DMS 273 (cell line): ENCODE measurements around the gene PDZD11.
"Not testable (repeated sequence)": the region's sequence is repeated elsewhere in the genome, so short reads cannot be mapped to it uniquely, and the experiment has no call there.

Experiments used
- DNase-seq: peaks from one replicate; lab custom pipeline; 2025; ENCODE audit not compliant: unreplicated experiment; lab: John Stamatoyannopoulos, UW

Gene PDZD11, protein sequence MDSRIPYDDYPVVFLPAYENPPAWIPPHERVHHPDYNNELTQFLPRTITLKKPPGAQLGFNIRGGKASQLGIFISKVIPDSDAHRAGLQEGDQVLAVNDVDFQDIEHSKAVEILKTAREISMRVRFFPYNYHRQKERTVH

DNA sequence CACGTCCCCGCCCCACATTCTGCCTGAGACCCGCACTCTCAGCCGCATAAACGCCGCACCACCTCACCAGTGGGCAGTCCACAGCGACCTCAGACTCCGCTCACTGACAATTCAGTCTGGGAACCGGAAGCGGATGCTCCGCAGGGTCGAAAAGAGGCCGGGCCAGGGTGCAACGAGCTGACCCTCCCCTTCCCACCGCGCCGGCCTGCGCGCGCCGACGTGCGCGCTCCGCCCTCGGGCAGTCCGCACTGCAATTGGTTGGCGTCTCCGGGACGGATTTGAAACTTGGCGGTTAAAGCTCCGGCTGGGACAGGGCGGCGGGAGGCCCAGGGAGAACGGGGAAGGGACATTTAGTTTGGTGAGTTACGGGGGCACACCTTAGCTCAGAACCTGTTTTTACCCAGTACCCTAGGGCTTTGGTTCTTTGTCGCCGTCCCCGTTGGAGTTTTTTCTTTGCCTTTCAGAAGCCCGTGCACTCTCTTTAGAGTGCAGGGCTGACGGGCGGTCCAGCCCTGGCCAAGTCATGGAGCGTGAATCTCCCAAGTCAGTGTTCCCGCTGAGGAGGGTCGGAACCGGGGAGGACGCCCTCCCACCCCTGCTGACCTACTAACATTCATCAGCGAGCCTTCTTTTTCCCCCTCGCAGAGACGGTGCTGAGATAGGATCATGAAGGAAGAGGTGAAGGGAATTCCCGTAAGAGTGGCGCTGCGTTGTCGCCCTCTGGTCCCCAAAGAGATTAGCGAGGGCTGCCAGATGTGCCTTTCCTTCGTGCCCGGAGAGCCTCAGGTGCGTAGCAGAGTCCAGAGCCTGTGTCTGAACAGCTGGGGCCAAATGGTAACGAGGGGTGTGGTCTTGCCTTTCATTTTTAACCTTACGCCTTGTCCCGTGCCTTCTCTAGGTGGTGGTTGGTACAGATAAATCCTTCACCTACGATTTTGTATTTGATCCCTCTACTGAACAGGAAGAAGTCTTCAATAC, at the start of gene PDZD11, which contains the start of gene KIF4A:
Gene PDZD11 (minus strand): TSS at position 135 of the 978 bp plus-strand sequence. CDS start 586 bp downstream, outside the sequence.
Gene KIF4A (plus strand): TSS at position 312 of the 978 bp plus-strand sequence. CDS start 355 bp downstream, at position 667.
- DNase-seq: peak; percentile 93

DNA sequence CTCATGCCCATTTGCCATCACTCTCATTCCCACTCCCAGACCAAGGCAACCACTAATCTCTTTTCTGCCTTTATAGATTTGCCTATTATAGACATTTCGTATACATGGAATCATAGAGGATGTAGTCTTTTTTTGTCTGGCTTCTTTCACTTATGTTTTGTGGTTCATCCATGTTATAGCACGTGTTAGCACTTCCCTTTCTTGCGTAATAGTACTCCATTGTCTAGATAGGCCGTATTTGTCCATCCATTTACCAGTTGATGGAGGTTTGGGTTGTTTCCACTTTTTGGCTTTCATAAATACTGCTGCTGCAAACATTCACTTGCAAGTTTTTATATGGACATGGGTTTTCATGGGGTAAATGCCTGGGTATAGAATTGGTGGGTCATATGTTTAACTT, 48.6 kb upstream of the PDZD11 start:
- DNase-seq: no peak

DNA sequence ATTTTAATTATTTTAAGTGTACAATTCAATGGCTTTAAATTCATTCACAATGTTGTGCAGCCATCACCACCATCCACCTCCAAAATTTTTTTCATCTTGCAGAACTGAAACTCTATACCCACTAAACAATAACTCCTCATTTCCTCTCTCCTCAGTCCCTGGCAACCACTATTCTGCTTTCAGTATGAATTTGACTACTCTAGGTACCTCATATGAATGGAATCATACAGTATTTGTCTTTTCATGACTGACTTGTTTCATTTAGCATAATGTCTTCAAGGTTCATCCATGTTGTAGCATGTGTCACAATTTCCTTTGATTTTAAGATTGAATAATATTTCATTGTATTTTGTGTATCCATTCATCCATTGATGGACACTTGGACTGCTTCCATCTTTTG, 47.0 kb upstream of the PDZD11 start:
- no peak for DNase-seq

DNA sequence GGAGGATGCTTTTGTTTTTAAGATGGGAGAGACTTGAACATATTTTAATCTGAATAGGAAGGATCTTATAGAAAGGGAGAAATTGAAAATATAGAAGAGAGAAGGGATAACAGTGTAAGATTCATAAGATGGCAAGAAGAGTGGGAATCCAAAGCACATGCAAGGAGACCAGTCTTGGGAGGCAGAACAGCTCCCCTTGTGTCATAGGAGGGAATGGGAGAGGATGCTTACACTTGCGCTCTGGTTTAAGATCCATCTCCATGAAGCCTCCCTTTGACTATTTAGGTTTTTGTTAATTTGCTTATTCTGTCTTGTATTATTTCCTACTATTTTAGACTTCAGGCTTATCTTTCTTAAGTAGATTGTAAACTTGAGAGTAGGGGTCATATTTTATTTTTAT, 42.9 kb upstream of the PDZD11 start:
- DNase-seq: peak; percentile 4

DNA sequence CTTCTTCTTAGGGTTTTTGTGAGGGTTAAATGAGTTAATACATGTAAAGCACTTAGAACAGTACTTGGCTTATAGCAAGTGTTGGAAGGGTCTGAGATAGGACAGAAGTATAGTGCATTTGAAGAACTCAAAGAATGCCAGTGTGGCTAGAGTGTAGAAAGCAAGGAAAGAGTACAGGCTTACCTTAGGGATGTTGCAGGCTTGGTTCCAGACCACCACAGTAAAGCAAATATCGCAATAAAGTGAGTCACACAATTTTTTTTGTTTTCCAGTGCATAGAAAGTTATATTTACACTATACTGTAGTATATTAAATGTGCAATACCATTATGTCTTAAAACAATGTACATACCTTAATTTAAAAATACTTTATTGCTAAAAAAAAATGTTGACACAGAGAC, 41.4 kb upstream of the PDZD11 start:
- DNase-seq: no peak

DNA sequence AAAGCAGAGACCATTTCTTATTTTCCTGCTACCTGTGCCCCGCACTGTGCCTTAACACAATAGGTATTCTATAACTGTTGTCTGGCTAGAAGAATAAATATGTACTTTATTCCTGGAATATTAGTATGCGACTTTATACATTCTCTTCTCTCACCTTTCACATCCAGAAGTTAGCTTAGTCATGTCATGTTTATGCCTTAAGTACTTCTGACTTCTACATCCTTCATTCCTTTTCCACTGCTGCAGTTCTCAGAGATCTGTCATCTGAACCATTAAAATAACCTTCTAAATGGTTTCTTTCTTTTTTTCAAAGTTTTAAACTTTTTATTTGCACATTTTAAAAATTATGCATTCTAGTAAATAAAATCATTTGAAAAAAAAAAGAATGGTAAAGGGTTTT, 34.6 kb upstream of the PDZD11 start:
- DNase-seq: no peak

DNA sequence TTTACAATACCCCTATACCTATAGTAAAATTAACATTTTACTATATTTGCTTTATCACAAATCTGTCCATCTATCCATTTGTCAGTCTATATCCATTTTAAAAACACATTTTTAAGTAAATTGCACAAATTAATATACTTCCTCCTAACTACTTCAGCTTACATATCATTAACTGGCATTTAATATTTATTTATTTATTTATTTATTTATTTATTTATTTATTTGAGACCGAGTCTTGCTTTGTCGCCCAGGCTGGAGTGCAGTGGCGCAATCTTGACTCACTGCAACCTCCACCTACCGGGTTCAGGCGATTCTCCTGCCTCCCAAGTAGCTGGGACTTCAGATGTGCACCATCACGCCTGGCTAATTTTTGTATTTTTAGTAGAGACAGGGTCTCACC, 33.9 kb upstream of the PDZD11 start:
- DNase-seq: not testable (repeated sequence)

DNA sequence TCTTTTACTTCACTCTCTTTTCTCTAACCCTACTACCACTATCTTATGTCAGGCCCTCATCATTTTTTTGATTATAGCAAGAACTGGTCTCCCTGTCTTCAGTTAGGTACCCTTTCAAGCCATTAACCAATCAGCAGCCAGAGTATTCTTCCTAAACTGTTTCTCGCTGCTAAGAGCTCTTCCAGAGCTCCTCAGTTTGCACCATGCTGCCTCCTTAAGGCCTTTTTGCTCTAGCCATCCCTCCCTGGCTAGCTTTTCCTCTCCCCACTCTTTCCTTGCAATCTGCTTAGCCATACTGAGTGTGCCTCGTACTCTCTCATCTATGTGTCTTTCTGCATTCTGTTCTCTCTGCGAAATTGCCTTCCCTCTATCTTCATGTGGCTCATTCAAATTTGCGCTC, 33.1 kb upstream of the PDZD11 start:
- no peak for DNase-seq

DNA sequence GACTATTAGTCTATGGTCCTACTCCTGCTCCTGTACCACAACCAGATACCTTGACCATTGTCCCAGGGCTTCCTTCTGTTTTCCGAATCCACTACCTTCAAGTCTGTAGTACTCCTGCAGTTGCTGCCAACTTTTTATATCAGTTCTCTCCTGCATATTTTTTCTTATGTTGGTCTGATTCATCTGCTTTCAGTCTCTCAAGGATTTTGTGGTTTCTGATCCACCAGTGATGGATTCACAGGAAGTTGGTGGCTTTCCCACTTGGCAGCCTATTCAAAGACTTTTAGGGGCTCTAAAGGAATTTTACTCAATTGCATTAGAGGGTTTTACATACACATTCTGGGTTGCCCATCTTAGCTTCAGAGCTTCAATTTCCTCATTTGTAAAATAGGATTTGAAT, 23.8 kb upstream of the PDZD11 start:
- DNase-seq: no peak

DNA sequence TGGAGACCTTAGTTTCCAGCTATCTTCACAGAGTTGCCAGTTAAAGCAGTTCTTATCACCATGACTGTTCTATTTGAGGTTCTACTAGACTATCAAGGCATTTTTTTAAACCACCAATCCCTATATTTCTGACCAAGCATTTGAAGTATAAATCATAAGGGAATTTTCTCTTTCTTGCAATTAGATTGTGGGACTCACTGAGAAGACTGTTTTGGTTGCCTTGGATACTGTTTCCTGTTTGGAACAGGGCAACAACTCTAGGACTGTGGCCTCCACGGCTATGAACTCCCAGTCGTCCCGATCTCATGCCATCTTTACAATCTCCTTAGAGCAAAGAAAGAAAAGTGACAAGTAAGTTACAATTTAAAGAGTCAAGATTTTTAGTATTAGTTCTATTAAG, 12.0 kb upstream of the PDZD11 start:
- no peak for DNase-seq

DNA sequence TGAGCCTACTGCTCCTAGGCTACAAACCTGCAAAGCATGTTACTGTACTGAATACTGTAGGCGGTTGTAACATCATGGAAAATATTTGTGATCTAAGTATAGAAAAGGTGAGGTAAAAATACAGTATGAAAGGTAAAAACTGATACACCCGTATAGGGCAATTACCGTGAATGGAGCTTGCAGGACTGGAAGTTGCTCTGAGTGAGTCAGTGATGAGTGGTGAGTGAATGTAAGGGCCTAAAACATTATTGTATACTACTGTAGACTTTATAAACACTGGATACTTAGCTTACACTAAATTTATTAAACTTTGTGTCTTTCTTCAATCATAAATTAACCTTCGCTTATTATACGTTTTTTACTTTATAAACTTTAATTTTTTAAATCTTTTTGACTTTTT, 3.9 kb upstream of the PDZD11 start:
- DNase-seq: no peak

DNA sequence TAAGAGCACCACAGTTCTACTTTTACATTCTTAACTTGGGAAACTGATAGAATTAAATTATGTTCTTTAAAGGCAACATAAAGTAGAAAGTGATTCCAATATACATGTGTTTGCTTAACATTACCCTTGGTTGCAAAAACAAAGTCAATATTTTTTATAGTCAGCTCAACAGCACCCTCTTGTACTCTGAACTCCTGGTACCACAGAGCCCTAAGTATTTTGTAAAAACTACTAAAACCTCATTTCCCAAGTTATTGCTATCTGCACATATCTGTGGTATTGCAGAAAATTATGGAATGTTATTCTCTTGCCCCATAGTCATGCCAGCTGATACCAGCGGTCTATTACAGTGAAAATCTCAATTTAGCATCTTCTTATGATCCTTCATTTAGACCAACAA, 3.1 kb upstream of the PDZD11 start:
- no peak for DNase-seq

DNA sequence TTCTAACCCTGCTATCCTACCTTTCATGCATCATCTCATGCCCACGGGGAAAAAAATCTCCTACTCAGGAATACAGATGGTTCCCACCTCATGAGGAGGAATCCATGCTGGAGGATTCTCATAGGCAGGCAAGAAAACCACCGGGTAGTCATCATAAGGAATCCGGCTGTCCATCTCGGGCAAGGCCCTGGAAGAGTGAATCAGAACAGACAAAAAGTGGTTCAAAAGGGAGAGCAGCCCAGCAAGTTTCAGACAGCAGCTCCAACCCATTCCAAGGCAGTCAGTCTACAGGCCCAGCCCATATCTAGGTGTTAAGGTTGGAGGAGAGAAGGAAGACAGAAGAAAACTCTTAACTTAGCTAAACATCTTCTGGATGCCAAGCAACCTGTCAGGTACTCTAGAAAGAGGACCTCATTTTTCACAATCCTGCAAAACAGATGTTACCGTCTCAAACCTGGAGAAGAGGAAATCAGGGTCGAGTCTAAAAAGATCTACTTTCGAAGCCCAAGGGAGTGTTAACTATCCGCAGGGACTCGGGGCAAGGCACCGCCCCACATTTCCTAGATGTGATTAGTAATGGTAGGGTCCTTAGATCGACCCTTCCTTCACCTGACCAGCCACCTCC, 447 bp downstream of the PDZD11 start:
- DNase-seq: no peak

DNA sequence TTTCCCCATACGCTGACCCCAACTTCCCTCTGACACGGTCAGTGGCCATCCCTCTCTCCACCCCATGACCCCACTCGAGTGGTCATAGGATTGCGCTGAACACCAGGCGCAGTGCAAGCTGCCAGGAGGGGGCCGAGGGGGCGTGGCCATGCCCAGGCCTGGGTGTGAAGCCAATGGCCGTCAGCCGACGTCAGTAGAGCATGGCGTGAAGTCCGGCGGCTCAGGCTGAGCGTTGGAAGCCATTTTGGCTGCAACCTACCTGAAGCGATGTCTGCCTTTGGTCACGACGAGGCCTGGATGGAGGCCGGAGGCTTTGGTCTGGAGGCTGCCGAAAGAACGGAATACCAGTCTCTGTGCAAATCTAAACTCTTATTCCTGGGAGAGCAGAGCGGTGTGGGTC, 7.8 kb downstream of the PDZD11 start, which contains the start of gene RAB41:
Gene RAB41 (plus strand): TSS at position 222 of the 400 bp plus-strand sequence. CDS start 46 bp downstream, at position 268.
- no peak for DNase-seq

DNA sequence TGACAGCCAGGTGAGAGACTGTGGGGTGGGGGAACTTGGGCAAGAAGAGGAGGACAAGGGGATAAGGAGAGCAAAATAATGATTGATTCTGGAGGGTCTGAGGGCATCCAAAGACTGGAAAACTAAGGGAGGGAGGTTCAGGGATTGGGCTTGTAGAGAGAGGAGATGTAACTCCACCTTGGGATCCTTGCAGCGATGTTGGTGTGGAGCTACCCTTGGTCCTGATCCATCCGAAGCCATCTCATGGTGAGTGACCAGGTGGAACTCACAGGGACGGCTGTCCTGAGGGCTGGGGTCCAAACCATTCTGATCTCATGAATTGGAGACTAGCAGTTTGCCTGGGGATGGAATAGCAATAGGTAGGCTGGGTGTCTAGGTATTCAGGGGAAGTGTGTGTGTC, 9.2 kb downstream of the PDZD11 start:
- no peak for DNase-seq

DNA sequence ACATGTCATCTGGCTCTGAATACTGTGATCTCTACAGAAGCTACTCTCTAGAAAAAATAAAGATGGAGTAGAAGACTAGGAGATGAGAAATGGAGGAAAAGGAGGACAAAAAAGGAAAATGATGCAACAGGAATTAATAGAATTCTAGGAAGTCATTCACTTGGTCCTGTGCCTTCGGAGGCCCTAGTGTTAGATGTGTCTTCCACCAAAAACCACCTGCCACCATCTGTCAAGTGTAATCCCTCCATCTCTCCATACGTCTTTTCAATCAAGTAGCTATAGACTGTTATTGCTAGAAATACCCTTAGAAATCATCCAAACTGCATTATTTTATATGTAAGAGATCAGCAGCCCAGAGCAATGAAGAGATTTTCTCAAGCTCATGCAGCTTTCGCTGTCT, 10.6 kb downstream of the PDZD11 start:
- no peak for DNase-seq

DNA sequence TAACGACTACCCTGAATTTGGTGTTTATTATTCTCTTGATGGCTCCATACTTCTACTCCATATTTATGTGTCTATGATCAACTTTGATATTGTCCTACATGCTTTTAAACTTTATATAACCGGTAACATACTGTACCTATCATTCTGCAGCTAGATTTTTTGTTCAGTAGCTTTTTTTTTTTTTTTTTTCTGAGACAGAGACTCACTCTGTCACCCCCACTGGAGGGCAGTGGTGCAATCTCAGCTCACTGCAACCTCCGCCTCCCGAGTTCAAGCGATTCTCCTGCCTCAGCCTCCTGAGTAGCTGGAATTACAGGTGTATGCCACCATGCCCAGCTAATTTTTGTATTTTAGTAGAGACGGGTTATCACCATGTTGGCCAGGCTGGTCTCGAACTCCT, 15.7 kb downstream of the PDZD11 start:
- not testable (repeated sequence) for DNase-seq

DNA sequence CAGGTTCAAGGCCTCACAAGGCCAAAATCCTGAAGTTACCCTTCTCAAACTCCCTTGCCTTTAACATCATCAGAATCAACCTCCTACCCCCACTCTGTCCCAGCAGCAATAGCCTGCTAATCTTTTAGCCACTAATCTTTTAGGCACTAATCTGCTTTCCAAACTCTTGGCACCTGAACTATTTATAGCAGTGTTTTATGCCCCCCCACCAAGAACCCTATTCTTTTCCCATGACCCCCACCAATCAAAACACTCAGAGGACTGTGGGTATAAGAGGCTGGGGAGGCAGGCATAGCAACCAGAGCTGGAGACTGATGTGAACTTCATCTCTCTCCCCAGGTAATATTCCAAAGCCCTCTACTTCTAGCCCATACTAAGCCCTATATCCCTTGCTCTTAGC, 21.7 kb downstream of the PDZD11 start, which contains the start of gene ARR3:
Gene ARR3 (plus strand): TSS at position 301 of the 400 bp plus-strand sequence. CDS start 1,052 bp downstream, outside the sequence.
- DNase-seq: no peak

DNA sequence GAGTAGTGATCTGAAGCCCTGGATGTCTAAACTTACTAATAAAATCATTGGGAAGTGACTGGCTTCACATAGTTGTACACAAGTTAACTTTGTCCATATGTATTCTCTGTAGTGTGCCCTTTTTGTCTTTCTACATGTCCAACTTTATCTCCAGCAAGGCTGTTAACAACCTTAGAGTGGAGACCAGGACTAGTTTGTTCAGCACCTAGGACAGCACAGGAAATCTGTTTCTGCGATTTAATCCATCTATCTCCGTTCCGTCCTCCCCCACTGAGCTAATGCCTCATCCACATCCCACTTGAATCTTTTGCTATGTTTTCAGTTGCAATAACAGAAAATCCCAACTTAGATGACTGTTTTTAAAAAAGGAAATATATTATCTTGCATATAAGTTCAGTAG, 24.9 kb downstream of the PDZD11 start:
- DNase-seq: no peak

DNA sequence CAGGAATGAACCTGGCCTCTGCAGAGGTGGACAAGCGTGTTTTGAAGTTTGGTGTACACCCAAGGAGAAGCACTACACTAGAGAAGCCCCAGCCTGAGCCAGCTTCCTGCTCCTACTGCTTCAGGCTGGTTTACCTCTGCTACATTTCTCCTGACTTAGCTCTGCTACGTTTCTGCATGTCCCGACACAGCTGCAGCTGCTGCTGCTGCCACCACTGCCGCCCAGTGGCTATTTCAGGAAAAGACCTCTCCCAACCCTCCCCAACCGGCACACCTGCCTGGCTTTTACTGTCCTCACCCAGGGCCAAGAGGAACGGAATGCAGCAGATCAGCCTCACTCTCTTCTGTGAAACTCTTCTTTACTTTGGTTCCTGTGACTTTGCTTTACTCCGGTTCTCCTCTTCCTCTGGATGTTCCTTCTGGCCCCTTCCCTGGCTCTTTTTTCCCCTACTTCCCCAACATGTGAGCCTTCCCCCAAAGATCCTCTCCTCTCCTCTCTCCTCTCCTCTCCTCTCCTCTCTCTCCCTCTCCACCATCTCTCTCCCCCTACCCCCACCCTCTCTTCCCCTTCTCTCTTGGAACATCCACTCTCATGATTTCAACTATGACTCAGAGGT, 26.7 kb downstream of the PDZD11 start:
- DNase-seq: peak; percentile 61

DNA sequence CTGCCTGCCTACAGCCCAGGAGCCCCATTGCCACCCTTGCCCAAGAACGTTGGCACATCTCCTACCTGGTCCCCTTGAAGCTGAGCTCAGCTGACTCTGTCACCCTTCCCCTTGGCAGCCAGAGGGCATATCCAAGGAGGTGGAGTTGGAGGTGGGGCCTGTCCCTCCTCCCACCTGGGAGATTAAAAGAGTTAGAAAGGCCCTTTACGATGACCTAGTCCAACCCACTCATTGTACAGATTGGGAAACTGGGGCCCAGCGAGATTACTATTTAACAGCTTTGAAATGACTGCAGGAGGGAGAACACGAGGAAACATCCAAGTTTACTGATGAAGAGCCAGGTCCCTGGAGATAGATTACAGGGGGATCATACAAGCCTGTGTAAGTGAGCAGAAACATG, 29.6 kb downstream of the PDZD11 start, which contains the start of gene P2RY4:
Gene P2RY4 (minus strand): TSS at position 101 of the 400 bp plus-strand sequence. CDS start 580 bp downstream, outside the sequence.
- DNase-seq: no peak
